ENCODE measurements around the gene CCNH. TPM values are rescaled to one million over a fixed set of nuclear protein-coding genes. Genes with fewer than 3 reads are reported as not detected.

Gene CCNH
- total RNA-seq, 1 experiment from 2014 or later: 44.0 TPM

DNA sequence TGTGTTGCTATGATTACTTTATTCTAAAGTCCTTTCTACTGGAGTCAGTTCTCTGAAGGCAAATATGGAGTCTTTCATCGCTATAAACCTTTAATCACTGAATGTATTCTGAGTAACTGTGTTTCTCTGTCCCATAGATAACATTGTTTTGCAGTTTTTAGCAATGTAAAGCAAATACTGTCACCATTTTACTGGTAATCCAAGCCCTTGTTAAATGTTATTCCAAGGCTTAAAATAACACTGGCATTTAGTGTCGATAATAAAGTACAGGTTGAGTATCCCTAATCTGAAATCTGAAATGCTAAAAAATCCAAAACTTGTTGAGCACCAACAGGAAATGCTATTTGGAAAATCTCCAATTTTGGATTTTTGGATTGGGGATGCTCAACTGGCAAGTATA, 24.6 kb downstream of the CCNH start:
- DNase-seq (ENCODE audit: low read depth, low spot score) (no peak), ATAC-seq (no peak)
- H3K4me3 ChIP-seq (ENCODE audit: low read depth in 2 of 2, low read length in 2 of 2): no peak overlapping the region
- H3K4me1 ChIP-seq (ENCODE audit: control insufficient read depth, insufficient read depth, low read length): peaks cover 3% of the 10 kb centered on the region; the same call in 1 of the 2 replicates
- H3K27ac ChIP-seq (ENCODE audit: low read length): no peak overlapping the region
- no peaks in the 10 kb centered on the region for H3K9me3 ChIP-seq (ENCODE audit: control insufficient read depth, insufficient read depth, low read depth, low read length)
- CTCF ChIA-PET: interaction anchor here (0.6 kb wide), 1 partner anchor 271 kb away, joined by 4 read pairs; no protein-coding TSS in a partner anchor
- peaks cover 60% of the 10 kb centered on the region for H3K36me3 ChIP-seq (ENCODE audit: control insufficient read depth, insufficient read depth, low read length)
- in situ Hi-C loops (cut with HindIII; ENCODE audit: low pct_unique_long_range_greater_than_20kb, low sequenced_read_pairs): no loop called here
- no TSS peak for BruUV-seq (replicated peaks)
- intact Hi-C loops (cut with micrococcal nuclease; ENCODE audit: unreplicated experiment): no loop called here
- POLR2A ChIA-PET: no interaction called here
- TF ChIP-seq SIN3A (IDR thresholded peaks at IDR 0.05; ENCODE audit: borderline replicate concordance, insufficient read depth, low read depth, low read length) (no peak), TCF7L2 (IDR thresholded peaks at IDR 0.05; ENCODE audit: low read depth, low read length) (no peak), POLR2AphosphoS5 (IDR thresholded peaks at IDR 0.05; ENCODE audit: low read depth, low read length) (no peak)
- TF ChIP-seq, protein P1, sequence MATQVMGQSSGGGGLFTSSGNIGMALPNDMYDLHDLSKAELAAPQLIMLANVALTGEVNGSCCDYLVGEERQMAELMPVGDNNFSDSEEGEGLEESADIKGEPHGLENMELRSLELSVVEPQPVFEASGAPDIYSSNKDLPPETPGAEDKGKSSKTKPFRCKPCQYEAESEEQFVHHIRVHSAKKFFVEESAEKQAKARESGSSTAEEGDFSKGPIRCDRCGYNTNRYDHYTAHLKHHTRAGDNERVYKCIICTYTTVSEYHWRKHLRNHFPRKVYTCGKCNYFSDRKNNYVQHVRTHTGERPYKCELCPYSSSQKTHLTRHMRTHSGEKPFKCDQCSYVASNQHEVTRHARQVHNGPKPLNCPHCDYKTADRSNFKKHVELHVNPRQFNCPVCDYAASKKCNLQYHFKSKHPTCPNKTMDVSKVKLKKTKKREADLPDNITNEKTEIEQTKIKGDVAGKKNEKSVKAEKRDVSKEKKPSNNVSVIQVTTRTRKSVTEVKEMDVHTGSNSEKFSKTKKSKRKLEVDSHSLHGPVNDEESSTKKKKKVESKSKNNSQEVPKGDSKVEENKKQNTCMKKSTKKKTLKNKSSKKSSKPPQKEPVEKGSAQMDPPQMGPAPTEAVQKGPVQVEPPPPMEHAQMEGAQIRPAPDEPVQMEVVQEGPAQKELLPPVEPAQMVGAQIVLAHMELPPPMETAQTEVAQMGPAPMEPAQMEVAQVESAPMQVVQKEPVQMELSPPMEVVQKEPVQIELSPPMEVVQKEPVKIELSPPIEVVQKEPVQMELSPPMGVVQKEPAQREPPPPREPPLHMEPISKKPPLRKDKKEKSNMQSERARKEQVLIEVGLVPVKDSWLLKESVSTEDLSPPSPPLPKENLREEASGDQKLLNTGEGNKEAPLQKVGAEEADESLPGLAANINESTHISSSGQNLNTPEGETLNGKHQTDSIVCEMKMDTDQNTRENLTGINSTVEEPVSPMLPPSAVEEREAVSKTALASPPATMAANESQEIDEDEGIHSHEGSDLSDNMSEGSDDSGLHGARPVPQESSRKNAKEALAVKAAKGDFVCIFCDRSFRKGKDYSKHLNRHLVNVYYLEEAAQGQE (IDR thresholded peaks at IDR 0.05; ENCODE audit: insufficient read depth in 1 of 2, low read depth in 2 of 2, low read length in 1 of 2): no peak
- TF ChIP-seq, protein P2, sequence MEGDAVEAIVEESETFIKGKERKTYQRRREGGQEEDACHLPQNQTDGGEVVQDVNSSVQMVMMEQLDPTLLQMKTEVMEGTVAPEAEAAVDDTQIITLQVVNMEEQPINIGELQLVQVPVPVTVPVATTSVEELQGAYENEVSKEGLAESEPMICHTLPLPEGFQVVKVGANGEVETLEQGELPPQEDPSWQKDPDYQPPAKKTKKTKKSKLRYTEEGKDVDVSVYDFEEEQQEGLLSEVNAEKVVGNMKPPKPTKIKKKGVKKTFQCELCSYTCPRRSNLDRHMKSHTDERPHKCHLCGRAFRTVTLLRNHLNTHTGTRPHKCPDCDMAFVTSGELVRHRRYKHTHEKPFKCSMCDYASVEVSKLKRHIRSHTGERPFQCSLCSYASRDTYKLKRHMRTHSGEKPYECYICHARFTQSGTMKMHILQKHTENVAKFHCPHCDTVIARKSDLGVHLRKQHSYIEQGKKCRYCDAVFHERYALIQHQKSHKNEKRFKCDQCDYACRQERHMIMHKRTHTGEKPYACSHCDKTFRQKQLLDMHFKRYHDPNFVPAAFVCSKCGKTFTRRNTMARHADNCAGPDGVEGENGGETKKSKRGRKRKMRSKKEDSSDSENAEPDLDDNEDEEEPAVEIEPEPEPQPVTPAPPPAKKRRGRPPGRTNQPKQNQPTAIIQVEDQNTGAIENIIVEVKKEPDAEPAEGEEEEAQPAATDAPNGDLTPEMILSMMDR (IDR thresholded peaks at IDR 0.05): no peak
- H3K27me3 ChIP-seq (ENCODE audit: control insufficient read depth, insufficient read depth, low read length): no peaks in the 10 kb centered on the region

DNA sequence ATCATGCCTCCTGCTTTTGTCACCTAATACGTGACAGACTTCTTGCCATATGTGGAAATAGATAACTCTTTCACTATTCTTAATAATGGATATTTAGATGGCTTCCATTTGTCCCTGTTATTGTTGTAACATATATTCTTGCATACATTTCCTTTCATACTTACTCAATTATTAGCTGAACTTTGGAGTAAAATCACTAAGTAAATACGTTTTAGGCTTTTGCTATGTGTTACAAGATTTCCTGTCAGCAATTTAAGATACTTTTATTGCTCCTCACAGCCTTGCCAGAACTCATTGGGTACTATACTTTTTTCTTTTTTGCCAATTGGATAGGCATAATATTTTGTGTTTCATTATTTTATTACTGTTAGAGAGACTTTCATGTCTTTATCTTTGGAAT, 26.9 kb downstream of the CCNH start:
- Histone ChIP-seq H3K27me3 (ENCODE audit: control insufficient read depth, insufficient read depth, low read length) (no peaks in the 10 kb centered on the region), H3K9me3 (ENCODE audit: control insufficient read depth, insufficient read depth, low read depth, low read length) (no peaks in the 10 kb centered on the region), H3K4me1 (ENCODE audit: control insufficient read depth, insufficient read depth, low read length) (peaks cover 3% of the 10 kb centered on the region; the same call in 1 of the 2 replicates), H3K27ac (ENCODE audit: low read length) (no peak overlapping the region), H3K4me3 (ENCODE audit: low read depth in 2 of 2, low read length in 2 of 2) (no peak overlapping the region), H3K36me3 (ENCODE audit: control insufficient read depth, insufficient read depth, low read length) (peaks cover 41% of the 10 kb centered on the region)
- ATAC-seq: no peak
- no TSS peak for BruUV-seq (replicated peaks)
- ChIA-PET CTCF (no interaction called here), POLR2A (no interaction called here)
- DNase-seq (ENCODE audit: low read depth, low spot score): no peak
- in situ Hi-C loops (cut with HindIII; ENCODE audit: low pct_unique_long_range_greater_than_20kb, low sequenced_read_pairs): no loop called here
- TF ChIP-seq SIN3A (IDR thresholded peaks at IDR 0.05; ENCODE audit: borderline replicate concordance, insufficient read depth, low read depth, low read length) (no peak), TCF7L2 (IDR thresholded peaks at IDR 0.05; ENCODE audit: low read depth, low read length) (no peak), POLR2AphosphoS5 (IDR thresholded peaks at IDR 0.05; ENCODE audit: low read depth, low read length) (no peak)
- TF ChIP-seq, protein P1 (IDR thresholded peaks at IDR 0.05; ENCODE audit: insufficient read depth in 1 of 2, low read depth in 2 of 2, low read length in 1 of 2): no peak
- TF ChIP-seq, protein P2 (IDR thresholded peaks at IDR 0.05): no peak
- intact Hi-C loops (cut with micrococcal nuclease; ENCODE audit: unreplicated experiment): no loop called here

Data from Panc1 (cell line).